Stimulated activated CD4-positive, alpha-beta T cell treated with anti-CD3 and anti-CD28 coated beads, Interleukin-15, amount 100 ng/mL, for 24 hours (primary cell): ENCODE results near the gene CHKB.
"Not testable (repeated sequence)": the region's sequence is repeated elsewhere in the genome, so short reads cannot be mapped to it uniquely, and the experiment has no call there.

Experiments used
- DNase-seq: peaks from one replicate; pipeline ENCODE4 v3.0.0-alpha.2; 2020

Gene CHKB, protein sequence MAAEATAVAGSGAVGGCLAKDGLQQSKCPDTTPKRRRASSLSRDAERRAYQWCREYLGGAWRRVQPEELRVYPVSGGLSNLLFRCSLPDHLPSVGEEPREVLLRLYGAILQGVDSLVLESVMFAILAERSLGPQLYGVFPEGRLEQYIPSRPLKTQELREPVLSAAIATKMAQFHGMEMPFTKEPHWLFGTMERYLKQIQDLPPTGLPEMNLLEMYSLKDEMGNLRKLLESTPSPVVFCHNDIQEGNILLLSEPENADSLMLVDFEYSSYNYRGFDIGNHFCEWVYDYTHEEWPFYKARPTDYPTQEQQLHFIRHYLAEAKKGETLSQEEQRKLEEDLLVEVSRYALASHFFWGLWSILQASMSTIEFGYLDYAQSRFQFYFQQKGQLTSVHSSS

DNA sequence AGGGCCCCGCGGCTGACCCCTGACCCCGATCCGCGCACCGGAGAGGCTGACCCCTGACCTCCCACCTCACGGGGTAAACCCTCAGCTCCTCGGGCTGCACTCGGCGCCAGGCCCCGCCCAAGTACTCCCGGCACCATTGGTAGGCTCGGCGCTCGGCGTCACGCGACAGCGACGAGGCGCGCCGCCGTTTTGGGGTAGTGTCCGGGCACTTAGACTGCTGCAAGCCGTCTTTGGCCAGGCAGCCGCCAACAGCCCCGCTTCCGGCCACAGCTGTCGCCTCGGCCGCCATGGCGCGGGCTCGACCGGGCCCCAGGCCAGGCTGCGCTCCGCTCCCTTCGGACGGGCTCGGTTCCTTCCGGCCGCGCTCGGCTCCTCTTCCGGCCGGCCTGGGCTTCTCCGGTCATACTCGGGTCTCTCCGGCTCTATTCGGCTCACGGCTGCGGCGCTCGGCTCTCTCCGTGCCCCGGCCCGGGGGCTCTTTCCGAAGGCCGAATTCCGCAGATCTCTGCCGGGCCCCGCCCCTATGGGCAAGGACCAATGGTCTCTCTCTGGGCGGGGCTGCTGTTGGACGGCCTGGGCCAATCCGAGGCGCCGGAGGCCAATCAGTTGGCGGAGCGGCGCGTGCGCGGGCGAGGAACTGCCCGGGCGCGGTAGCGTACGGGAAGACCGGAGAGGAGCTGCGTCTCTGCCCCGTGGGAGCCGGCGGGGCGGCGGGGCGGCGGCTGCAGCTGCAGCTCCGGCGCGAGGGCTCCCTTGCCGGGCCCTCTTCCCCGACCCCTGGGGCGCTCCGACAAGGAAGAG is at the start of gene CHKB:
TSS of gene CHKB (minus strand) at position 357 of the 801 bp plus-strand sequence. CDS start at position 289, 68 bp downstream.
- peak; percentile 99 for DNase-seq

DNA sequence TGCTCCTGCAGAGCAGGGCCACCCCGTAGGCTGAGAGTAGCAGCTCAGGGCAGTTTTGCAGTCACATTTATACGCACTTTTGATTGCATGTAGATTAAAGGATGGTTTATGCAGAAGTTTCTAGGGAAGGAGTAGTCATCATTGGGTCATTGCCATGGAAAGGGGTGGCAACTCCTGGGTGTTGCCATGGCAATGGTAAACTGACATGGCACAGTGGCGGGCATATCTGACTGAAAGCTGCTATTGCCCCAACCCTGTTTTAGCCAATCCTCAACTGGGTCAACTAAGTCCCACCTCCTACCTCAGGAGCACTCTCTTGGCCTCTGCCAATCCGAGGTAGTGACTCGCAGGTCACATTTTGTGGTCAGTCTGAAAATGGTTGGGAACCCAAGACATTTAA is 47.7 kb upstream of the CHKB start:
- no peak for DNase-seq

DNA sequence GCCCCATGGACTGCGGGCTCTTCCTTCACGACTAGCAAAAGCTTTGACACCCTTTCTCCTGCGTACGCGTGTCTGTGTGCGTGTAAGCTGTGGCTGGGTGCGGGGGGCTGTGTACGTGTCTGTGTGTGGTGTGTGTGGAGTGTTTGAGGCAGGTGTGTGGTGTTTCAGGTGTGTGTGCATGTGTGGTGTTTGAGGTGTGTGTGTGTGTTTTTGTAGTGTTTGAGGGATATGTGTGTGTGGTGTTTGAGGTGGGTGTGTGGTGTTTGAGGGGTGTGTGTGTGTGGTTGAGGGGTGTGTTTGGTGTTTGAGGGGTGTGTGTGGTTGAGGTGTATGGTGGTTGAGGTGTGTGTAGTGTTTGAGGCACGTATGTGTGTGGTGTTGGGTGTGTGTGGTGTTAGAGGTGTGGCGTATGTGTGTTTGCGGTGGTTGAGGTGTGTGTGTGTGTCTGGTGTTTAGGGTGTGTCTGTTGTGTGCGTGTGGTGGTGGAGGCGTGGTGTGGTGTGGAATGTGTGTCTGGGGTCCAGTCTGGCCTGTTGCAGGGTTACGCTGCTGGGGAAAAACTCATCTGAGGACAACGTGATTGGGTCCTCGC is 46.0 kb upstream of the CHKB start:
- DNase-seq: peak; percentile 22

DNA sequence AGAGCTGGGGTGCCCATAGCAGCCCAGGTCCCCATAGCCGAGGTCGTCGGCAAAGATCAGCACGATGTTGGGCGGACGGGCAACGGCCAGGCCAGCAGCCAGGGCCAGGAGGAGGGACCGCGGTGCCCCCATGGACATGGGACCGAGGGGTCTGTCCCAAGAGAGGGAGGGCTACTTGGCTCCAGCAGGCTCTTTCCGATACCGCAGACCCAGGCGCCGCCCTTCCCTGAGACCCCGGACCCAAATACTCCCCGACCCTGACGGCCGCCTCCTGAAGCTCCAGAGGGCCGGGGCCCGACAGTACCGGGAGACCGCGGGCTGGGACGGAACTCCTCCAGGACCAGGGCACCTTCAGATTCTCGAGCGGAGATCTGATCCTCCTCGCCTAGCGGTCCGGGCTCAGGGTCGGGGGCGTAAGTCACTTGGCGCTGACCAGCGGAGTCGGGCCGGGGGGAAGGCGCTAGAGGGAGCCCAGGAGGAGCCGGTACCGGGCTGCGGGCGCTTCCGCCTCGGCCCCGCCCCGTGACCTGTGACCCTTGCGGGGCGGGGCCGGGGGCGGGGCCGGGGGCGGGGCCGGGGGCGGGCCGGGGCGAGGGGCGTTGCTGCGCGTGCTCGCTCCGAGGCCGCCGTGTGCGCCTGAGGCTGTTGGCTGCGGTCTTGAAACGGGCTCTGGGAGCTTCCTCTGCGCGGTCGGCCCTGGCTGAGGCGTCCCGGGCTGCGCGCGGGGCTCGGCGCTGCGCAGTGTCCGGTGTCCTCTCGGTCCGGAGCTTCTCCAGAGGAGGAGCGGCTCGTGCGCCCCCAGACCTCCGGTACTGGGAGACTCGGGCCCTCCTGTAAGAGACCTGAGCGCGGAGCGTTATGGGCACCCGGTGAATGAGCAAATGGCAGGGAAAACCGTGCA is 45.2 kb upstream of the CHKB start, which contains the start of gene ARSA:
TSS of gene ARSA (minus strand) at position 511 of the 901 bp plus-strand sequence. CDS start at position 138, 373 bp downstream.
- peak; percentile 82 for DNase-seq

DNA sequence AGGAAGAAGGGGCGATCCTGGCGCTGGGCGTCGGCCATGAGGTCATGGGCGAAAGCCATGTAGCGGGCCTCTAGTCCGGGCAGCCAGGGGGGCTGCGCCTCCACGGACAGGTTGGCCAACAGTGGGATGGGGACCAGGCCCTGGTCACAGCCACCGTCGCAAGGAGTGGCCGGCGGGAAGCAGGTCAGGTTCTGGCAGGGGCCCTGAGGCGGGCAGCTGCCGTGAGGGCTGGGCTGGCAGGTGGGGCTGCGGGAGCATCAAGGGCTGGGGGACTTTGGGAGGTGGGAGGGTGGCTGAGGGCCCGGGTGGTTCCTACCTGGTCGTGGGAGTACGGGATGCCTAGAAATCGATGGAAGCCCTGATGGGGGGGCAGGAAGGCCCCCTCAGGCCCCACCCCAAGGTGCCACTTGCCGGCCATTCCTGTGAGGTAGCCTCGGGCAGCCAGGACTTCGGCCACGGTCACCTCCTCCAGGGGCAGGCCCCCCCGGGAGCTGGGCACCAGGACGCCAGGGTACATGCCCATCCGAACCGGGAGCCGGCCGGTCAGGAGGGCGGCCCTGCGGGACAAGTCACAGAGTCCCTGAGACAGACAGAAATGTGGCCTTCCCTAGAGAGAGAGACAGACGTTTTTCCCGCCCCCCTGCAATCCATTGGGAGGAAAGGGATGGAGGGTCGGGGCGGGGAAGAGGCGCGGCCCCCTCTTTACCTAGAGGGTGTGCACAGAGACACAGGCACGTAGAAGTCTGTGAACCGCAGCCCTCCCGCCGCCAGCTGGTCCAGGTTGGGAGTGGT is 44.4 kb upstream of the CHKB start:
- DNase-seq: no peak

DNA sequence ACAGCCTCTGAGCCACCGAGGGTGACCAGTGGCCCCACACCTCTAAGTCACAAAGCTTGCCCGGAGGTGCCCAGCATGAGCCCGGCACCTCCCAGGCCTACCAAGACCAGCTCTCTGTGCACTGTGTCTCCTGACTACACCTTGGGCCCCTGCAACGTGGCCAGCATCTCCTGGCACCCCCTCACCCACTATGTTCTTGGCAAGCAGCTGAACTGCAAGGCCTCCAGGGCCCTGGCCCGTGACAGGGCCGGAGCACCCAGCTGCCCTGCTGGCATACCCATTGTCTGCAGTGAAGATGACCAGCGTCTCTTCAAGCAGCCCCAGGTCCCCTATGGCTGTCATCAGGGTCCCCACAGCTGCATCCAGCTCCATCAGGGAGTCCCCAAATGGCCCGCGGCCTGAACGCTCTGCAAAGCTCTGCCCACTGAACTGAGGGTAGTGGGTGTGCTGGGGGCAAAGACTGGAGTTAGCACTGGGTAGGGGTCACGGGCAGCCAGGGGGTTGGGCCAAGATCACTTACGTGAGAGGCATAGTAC is 43.7 kb upstream of the CHKB start:
- no peak for DNase-seq

DNA sequence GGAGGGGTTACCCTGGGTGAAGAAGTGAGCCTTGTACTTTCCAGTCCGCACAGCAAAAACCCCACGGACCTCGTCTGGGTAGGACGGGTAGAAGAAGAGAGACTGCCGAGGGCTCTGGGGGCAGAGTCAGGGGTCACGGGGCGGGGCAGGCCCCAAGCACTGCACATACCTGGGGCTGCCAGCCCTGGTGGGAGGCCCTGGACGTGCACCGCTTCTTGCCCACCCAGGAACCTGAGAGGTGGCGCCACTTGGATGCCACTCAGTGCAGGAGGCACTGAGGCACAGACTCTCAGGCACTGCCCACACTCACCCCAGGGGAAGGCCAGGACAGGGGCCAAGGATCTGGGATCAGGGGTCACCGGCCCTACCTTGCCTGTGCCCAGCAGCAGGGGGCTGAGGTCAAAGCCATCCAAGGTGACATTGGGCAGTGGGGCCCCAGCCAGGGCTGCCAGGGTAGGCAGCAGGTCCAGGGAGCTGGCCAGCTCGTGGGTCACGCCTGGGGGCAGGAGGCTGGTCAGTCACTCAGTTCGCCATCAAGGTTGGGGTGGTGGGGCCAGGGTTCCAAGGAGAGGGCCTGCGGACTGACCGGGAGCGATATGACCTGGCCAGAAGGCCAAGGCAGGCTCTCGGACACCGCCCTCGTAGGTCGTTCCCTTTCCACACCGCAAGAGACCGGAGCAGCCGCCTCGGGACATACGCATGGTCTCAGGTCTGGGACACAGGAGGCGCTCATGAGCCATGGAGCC is 43.1 kb upstream of the CHKB start:
- DNase-seq: no peak

DNA sequence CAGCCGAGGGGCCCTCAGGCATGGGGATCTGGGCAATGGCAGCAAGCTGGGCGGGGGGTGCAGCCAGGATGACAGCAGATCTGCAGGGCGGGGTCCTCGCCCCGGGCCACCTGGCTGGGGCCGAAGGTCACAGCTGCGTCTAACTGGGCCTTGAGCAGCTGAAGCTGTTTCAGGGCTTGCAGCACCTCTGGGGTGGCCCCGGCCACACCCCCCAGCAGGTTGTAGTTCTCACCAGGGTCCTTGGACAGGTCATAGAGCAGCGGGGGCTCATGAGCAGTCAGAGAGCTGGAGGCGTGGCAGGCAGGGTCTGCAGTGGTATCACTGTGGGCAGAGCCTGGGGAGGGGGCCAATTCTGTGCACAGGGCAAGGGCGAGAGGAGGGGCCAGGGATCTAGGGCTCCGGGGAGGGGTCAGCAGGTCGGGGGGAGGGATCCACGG is 42.5 kb upstream of the CHKB start:
- no peak for DNase-seq

DNA sequence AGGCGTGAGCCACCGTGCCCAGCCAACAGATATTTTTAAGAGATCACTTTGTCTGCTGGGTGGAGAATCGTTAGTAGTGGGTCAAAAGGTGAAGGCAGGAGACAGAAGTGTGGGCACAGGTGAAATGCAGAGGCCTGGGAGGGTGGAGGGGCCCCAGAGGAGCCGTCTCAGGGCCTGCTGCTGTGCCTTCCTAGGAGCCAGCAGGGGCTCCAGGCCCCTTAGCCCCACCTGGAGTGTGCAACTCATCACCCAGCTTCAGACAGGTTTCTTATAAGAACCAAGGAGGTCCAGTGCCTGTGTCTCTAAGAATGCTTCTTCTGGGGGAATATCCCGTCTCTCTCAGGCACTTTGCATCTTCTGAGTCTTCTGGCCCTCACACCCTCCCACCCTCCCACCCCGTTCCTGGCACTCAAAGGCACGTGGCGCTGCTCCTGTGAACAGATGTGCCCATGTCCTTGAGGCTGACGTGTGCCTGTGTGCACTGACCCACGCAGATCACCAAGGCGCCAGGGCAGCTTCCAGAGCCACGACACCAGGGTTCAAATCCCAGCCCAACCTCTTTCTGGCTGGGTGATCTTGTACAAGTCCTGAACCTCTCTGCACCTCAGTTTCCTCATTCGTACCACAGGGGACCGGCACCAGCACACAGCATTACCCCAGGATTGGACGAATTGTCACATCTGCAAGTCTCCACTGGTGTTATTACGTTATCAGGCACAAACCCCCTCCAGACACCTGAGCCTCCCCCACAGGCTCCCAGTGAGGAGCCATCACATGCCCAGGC is 41.9 kb upstream of the CHKB start:
- no peak for DNase-seq

DNA sequence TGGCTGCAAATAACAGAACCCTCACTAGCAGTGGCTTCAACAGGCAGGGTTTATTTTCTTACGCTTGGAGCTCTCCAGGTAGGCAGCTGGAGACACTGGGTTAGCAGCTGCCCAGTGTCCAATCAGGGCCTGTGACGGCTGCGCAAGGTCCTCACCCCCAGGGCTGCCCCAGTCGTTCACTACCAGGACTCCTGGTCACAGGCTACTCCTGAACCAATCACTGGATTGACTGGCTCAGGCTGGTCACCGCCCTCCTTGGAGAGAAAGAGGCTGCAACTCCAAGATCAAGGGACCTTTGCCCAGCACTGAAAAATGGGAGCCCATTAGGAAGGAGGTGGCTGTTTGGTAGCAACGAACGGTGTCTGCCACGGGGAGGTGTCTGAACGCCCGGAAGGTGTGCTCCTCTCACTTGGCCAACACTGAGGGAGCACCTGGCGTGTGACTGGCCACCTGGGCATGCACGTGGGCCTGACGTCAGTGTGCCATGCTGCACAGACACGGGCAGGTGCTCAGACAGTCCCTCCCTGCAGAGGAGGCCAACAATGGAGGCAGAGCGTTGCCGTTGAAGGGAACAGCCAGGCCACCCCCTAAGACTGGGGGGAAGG is 40.2 kb upstream of the CHKB start:
- no peak for DNase-seq

DNA sequence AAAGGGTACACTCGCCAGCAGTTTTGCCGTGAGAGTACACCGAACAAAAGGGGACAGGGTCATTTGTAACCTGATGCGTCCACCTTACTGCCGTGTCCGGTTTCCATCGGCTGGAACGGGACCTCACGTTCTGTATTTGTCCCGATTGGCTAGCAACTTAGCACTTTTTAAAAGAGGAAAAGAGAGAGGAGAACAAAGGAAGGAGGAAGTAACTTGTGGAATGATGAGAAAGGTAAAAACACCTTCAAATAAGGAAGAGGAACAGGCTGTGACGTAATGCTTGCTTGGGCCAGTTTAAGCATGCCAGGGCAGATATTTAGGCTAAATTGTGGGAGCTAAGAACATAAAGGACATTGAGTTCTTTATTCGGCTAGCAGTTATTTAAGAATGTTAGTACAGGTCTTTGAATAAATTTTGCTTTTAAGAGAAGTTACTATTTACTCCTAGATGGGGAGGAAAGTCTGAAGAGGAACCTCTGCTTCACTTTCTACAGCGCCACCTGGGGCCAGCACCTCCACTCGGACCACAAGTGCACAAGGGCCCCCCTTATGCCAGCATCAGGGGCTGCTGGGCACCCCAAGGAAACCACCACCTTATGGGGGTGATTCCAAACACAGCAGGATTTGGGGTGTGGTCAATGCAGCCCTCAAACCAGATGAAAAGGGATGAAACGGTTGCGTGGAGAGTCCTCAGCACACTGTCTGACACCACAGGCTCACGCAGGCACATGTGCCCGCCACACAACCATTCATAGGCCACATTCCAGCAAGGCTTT is 39.5 kb upstream of the CHKB start:
- peak; percentile 34 for DNase-seq

DNA sequence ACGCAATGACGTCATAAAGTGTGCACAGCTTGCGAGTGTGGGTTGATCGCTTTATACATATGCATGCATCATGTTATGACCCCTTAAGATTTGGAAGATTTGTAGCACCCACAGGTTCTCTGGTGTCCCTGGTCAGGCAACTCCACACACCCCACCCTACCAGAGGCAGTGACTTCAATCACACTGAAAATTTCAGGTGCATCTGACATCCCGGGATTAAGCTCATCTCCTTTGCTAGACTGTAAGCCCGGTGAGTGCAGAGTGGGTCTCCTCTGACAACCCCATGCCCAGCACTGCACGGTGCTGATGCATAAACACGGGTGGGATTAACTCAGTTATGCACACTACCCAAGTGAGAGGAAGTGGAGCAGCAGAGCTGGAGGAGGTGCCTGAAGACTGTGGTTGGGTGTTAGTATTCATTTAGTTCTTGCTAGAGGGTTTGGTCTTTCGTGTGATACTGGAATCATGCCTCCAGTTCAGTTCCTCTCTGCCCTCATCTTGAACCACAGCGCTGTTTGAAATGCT is 38.8 kb upstream of the CHKB start:
- peak; percentile 64 for DNase-seq

DNA sequence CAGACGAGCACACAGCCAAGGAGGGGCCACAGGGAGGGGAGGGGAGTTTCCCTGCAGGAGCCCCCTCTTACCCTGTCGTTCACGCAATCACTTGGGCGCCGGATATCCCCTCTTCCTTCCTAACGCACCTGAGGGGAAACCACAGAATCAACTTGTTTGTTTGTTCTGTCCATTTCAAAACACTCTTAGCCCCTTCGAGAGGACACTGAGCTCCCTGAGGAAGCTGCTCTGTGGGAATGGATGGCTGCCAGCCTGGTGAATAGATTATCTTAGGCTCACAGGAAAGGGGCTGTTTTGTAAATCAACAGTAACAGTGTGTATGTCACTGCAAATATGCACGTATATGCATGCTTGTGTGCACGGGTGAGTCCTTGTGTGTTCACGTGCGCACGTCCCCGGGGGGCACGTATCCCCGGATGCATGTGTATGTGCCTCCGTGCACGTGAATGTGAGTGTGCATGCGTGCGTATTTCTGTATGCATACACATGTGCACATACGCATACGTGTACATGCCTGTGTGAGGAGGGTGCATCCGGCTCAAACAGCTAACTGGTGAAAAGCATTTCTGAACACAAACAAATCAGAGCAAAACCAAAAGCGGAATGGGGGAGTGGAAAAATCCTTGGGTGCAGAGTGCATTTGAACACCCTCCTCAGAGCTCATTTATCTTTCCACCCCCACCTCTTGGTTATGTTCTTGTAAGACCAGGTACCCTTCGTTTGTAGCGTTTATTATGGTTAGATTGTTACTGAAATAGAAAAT is 38.1 kb upstream of the CHKB start:
- DNase-seq: peak; percentile 71

DNA sequence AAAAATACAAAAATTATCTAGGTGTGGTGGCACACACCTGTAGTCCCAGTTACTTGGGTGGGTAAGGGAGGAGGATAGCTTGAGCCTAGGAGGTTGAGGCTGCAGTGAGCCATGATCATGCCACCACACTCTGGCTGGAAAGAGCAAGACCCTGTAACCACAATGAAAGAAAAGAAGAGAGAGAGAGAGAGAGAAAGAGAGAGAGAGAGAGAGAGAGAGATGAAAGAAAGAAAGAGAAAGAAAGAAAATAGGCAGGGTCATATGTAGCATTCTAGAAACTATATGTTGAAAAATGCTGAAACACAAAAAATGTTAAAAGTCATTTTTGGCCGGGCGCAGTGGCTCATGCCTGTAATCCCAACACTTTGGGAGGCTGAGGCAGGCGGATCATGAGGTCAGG is 31.6 kb upstream of the CHKB start:
- not testable (repeated sequence) for DNase-seq

DNA sequence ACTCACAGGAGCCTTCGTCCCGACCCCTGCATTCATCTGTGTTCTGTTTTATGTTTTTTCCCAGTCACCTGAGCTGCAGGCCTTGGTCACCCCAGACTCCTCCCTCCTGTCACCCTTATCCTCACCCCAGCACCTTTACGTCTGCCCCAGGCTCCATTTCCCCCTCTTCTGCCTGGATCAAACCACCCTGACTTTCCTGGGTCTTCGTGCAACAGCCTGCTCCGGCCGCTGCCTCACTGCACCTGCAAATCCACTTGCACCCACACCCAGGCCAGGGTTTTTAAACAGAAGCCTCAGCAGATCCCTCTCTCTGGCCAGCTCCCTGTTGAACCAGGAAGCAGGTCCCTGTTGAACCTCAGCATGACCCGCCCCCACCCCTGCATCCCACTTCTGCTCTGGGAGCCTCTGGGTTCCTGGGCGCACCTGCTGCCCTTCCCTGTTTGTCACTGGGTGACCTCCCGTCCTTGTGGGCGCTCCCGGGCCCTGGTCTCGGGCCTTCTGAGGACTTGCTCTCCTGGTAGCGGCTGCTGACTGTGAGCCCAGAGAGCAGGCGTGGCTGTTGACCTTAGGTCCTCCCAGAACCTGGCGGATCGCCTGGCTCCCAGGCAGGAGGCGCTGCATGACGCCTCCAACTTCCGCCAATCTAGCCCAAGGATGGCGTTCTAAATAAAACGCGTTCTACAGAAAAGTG is 30.8 kb upstream of the CHKB start:
- no peak for DNase-seq

DNA sequence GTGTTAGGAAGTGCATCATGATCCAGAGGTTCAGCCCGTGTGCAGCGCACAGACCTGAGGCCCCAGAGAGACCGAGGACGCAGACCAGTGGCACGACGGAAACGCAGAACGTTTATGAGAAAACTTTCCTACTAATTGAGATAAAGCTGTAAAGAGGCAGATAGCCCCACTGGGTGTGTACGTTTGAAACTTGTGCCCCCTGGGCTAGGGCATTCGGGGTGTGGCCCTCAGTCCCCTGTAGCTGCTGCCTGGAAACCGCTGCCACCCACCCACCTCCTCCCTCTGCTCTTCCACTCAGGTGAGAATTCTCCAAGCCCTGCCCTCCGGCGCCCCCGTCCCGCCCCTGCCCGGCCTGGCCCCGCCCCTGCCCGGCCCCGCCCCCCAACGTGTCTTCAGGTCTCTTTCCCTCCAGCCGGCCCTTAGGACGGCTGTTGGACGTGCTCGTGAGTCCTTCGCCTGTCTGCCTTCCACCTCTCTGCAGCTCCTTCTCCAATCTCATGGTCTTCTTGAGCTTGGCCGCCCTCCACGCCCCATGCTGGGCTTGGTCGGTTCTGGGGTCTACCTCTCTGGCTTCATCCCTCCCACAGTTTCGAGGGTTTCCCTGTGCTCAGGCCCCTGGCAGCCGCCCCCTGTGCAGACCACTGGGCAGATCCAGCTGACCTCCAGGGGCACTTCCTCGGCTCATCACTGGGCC is 30.0 kb upstream of the CHKB start:
- peak; percentile 26 for DNase-seq
